ENCODE results near the gene MITF. TPM values are rescaled to one million over a fixed set of nuclear protein-coding genes. Genes with fewer than 3 reads are reported as not detected.

Gene MITF
- total RNA-seq, 3 donors from 2014 or later = 3.2 to 56.1 (median 5.5) TPM

GRCh38 chr3:70000563-70001081 is 261.4 kb downstream of the MITF start:
- no peak for TF ChIP-seq CTCF (IDR thresholded peaks at IDR 0.05)
- H3K9me3 ChIP-seq = no peaks in the 10 kb centered on the region
- no peak overlapping the region for H3K4me3 ChIP-seq
- H3K36me3 ChIP-seq (ENCODE audit: low read depth) = no peaks in the 10 kb centered on the region
- DNase-seq (no peak), ATAC-seq (no peak)
- H3K4me1 ChIP-seq (ENCODE audit: low read depth) = no peaks in the 10 kb centered on the region
- intact Hi-C loops (cut with DNase I, micrococcal nuclease) = no loop called here

GRCh38 chr3:70003119-70003518 is 263.9 kb downstream of the MITF start:
- intact Hi-C loops (cut with DNase I, micrococcal nuclease) = no loop called here
- DNase-seq (no peak), ATAC-seq (no peak)
- TF ChIP-seq CTCF (IDR thresholded peaks at IDR 0.05) = no peak
- H3K4me1 ChIP-seq (ENCODE audit: low read depth) = no peaks in the 10 kb centered on the region
- H3K9me3 ChIP-seq = no peaks in the 10 kb centered on the region
- H3K36me3 ChIP-seq (ENCODE audit: low read depth) = no peaks in the 10 kb centered on the region
- H3K4me3 ChIP-seq = no peak overlapping the region

- Histone ChIP-seq H3K36me3 (ENCODE audit: low read depth) (no peaks in the 10 kb centered on the region), H3K9me3 (no peaks in the 10 kb centered on the region), H3K4me3 (no peak overlapping the region), H3K4me1 (ENCODE audit: low read depth) (no peaks in the 10 kb centered on the region)
- TF ChIP-seq CTCF (IDR thresholded peaks at IDR 0.05) = no peak
- no peak for DNase-seq
- intact Hi-C loops (cut with DNase I, micrococcal nuclease) = no loop called here
- no peak for ATAC-seq
These were observed 266.8 kb downstream of the MITF start for GRCh38 chr3:70006089-70006488.

- H3K36me3 ChIP-seq (ENCODE audit: low read depth) = no peaks in the 10 kb centered on the region
- TF ChIP-seq CTCF (IDR thresholded peaks at IDR 0.05) = no peak
- no peaks in the 10 kb centered on the region for H3K4me1 ChIP-seq (ENCODE audit: low read depth)
- DNase-seq (no peak), ATAC-seq (no peak)
- H3K4me3 ChIP-seq = no peak overlapping the region
- intact Hi-C loops (cut with DNase I, micrococcal nuclease) = no loop called here
- H3K9me3 ChIP-seq = no peaks in the 10 kb centered on the region
These were observed 271.1 kb downstream of the MITF start for GRCh38 chr3:70010346-70010745.

GRCh38 chr3:70011582-70011981 is 272.3 kb downstream of the MITF start:
- H3K36me3 ChIP-seq (ENCODE audit: low read depth) = no peaks in the 10 kb centered on the region
- no peaks in the 10 kb centered on the region for H3K4me1 ChIP-seq (ENCODE audit: low read depth)
- no peak for ATAC-seq
- TF ChIP-seq CTCF (IDR thresholded peaks at IDR 0.05) = no peak
- DNase-seq = no peak
- no peak overlapping the region for H3K4me3 ChIP-seq
- no peaks in the 10 kb centered on the region for H3K9me3 ChIP-seq
- intact Hi-C loops (cut with DNase I, micrococcal nuclease) = no loop called here
